ENCODE measurements around the gene GCK.

The GCK gene

DNA sequence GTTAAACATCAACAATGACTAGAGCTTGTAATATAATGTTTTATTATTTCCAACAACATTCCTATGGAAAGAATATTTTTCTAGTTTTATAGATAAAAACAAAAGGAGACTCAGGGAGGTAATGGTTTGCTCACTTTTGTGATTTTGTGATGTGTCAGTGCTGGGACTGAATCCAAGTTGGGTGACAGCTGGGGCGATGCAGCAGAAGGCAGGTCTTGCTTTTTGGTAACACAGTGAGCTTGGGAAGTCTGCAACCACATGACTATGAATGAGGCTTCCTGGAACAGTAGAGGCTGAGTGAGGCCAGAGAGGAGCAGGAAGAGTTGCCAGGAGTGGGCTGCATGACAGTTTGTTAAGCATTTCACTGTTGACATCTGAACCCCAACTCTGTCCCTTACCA is 6.7 kb upstream of the GCK start:
- DNase-seq (ENCODE audit: low read depth, low spot score) = no peak
- H3K4me3 ChIP-seq (ENCODE audit: low read depth, low read length) = no peak overlapping the region
- POLR2A ChIA-PET = interaction anchor here (0.8 kb wide), 1 partner anchor 129 kb away, joined by 3 read pairs; no protein-coding TSS in a partner anchor
- TF ChIP-seq, protein P1, sequence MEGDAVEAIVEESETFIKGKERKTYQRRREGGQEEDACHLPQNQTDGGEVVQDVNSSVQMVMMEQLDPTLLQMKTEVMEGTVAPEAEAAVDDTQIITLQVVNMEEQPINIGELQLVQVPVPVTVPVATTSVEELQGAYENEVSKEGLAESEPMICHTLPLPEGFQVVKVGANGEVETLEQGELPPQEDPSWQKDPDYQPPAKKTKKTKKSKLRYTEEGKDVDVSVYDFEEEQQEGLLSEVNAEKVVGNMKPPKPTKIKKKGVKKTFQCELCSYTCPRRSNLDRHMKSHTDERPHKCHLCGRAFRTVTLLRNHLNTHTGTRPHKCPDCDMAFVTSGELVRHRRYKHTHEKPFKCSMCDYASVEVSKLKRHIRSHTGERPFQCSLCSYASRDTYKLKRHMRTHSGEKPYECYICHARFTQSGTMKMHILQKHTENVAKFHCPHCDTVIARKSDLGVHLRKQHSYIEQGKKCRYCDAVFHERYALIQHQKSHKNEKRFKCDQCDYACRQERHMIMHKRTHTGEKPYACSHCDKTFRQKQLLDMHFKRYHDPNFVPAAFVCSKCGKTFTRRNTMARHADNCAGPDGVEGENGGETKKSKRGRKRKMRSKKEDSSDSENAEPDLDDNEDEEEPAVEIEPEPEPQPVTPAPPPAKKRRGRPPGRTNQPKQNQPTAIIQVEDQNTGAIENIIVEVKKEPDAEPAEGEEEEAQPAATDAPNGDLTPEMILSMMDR (IDR thresholded peaks at IDR 0.05; ENCODE audit: insufficient read depth, low read length, missing control alignments) = no peak
- CTCF ChIA-PET = interaction anchor here (0.9 to 6.8 kb wide), 17 partner anchors 10 to 175 kb away, joined by 3 to 88 read pairs (median 9); partner anchors contain the start of genes PGAM2 and POLD2

DNA sequence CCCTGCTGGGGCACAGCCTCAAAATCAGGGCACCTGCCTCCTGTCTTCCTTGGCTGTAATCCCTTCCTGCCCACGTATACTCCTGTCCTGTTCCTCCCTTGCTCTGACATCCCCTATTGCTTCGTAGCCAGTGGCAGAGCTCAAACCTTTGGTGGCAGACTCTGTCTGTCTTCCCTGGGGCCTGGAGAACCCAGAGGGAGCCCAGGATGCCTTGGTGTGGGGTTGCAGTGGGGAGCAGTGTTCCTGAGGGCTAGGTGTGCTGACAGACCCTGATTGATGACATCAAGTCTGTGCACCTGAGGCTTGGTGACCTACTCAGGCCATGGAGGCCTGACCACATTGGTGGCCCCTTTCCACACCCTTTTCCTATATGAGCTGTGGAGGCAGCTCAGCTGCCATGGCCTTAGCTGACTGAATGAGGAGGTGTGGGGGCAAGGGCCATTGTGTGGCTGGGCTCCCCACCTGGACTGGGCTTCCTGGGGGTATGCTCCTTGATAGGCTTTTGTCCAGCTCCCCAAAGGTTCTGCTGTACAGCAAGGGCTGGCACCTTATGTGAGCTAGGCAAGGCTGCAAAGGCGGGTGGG is 5.4 kb upstream of the GCK start:
- no peak for DNase-seq (ENCODE audit: low read depth, low spot score)
- POLR2A ChIA-PET = no interaction called here
- no peak overlapping the region for H3K4me3 ChIP-seq (ENCODE audit: low read depth, low read length)
- CTCF ChIA-PET = interaction anchor here (0.7 to 6.8 kb wide), 8 partner anchors 8 to 174 kb away, joined by 3 to 88 read pairs (median 20); partner anchors contain the start of genes PGAM2 and POLD2
- TF ChIP-seq, protein P1 (IDR thresholded peaks at IDR 0.05; ENCODE audit: insufficient read depth, low read length, missing control alignments) = no peak

DNA sequence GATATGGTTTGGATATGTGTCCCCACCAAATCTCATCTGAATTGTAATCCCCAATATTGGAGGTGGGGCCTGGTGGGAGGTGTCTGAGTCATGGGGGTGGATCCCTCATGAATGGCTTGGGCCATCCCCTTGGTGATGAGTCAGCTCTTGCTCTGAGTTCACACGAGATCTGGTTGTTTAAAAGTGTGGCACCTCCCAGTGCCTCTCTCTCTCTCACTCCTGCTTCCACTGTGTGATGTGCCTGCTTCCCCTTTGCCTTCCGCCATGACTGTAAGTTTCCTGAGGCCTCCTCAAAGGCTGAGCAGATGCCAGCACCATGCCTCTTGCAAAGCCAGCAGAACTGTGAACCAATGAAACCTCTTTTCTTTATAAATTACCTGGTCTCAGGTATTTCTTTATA is 4.8 kb upstream of the GCK start:
- CTCF ChIA-PET = interaction anchor here (1.2 to 6.8 kb wide), 7 partner anchors 8 to 174 kb away, joined by 3 to 88 read pairs (median 27); partner anchors contain the start of genes PGAM2 and POLD2
- TF ChIP-seq, protein P1 (IDR thresholded peaks at IDR 0.05; ENCODE audit: insufficient read depth, low read length, missing control alignments) = no peak
- POLR2A ChIA-PET = no interaction called here
- H3K4me3 ChIP-seq (ENCODE audit: low read depth, low read length) = no peak overlapping the region
- DNase-seq (ENCODE audit: low read depth, low spot score) = no peak

DNA sequence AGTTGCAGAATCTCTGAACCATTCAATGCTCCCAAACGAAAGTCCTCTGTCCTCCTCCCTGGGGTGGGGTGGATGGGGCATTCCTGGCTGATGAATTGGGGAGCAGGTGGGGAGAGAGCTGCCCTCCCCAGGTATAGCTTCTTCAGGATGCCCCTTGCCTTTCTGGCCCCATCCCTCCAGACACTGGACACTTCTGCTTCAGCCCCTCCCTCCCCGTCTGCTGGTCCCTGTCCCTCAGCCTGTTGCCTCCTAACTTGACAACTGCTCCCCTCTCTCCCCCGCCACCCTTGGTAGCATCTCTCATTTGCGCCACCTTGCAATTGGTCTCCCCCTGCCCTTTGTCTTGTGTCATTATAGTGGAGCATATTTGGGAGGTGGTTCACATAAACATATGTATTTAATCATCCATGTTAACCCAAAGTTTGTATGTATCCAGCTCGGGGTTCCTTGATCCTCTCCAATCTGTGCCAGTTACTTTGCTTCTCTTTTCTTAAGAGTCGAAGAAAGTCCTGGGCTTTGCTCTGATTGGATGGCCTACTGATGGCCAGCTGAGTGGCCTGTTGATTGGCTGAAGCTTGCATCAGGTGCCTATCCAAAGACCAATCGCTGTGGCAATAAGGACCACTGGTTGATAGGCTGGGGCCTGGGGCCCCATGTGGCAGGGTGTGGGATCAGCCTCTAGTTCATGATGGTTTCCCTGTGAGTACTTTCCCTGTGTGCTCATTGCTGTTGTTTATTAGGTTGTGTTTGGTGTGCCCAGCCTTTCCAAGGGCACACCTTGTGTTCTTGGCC is 4.0 kb upstream of the GCK start:
- POLR2A ChIA-PET = interaction anchor here (0.5 kb wide), 1 partner anchor 336 kb away, joined by 4 read pairs; no protein-coding TSS in a partner anchor
- TF ChIP-seq, protein P1 (IDR thresholded peaks at IDR 0.05; ENCODE audit: insufficient read depth, low read length, missing control alignments) = no peak
- CTCF ChIA-PET = interaction anchor here (1.1 to 6.8 kb wide), 6 partner anchors 70 to 174 kb away, joined by 3 to 88 read pairs (median 8); partner anchors contain the start of gene POLD2
- no peak for DNase-seq (ENCODE audit: low read depth, low spot score)
- no peak overlapping the region for H3K4me3 ChIP-seq (ENCODE audit: low read depth, low read length)

DNA sequence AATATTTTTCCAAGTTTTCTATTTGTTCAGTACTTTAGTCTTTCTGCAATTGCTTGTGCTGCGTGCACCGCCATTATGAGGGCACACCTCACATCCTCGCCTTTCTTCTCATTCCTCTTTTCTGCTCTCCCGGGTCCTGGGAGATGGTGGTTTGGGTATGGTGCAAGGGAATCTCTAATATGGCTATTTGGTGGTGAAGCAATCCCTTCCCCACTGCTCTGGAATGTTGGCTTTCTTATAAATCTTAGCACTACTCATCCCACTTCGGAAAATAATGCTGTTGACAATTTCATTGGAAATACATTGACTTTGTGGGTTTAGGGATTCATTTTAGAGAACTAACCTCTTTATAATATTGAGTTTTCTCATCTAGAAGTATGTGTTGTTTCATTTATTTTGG is 1.9 kb upstream of the GCK start:
- TF ChIP-seq, protein P1 (IDR thresholded peaks at IDR 0.05; ENCODE audit: insufficient read depth, low read length, missing control alignments) = no peak
- no peak for DNase-seq (ENCODE audit: low read depth, low spot score)
- ChIA-PET CTCF (no interaction called here), POLR2A (no interaction called here)
- H3K4me3 ChIP-seq (ENCODE audit: low read depth, low read length) = no peak overlapping the region
